Measurements from ENCODE around the gene SIX2.

DNA sequence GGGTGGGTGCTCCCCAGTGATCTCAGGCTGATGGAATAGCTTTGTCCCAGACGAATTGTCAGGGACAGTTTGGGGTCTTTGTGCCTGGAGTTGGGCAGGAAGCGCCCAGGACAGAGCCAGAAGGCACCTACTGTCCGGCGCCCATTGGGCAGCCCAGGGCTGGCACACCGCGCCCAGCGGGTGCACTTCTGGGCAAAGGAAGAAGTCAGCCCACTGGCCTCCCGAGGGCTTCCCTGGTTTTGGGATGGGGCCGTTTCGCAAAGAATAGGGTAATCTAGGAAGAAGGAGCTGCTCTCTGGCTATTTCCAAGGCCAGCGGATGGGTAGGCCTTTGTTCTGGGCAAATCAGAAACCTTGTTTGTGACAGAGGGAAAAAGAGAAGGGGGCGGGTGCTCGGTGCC lies 3.5 kb upstream of the SIX2 start:
- no peak for TF ChIP-seq EZH2 (IDR thresholded peaks at IDR 0.05; ENCODE audit: insufficient read depth, low read length)
- TF ChIP-seq, protein P1, sequence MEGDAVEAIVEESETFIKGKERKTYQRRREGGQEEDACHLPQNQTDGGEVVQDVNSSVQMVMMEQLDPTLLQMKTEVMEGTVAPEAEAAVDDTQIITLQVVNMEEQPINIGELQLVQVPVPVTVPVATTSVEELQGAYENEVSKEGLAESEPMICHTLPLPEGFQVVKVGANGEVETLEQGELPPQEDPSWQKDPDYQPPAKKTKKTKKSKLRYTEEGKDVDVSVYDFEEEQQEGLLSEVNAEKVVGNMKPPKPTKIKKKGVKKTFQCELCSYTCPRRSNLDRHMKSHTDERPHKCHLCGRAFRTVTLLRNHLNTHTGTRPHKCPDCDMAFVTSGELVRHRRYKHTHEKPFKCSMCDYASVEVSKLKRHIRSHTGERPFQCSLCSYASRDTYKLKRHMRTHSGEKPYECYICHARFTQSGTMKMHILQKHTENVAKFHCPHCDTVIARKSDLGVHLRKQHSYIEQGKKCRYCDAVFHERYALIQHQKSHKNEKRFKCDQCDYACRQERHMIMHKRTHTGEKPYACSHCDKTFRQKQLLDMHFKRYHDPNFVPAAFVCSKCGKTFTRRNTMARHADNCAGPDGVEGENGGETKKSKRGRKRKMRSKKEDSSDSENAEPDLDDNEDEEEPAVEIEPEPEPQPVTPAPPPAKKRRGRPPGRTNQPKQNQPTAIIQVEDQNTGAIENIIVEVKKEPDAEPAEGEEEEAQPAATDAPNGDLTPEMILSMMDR (IDR thresholded peaks at IDR 0.05; ENCODE audit: insufficient read depth, low read depth, low read length), result no peak
